Measurements from ENCODE around the gene OR52D1. TPM values are rescaled to one million over a fixed set of nuclear protein-coding genes. Genes with fewer than 3 reads are reported as not detected.

OR52D1 gene
- polyA plus RNA-seq, 1 donor (not counting 4 experiments of a cell fraction or from before 2014, with no cell fraction given), result not detected

DNA sequence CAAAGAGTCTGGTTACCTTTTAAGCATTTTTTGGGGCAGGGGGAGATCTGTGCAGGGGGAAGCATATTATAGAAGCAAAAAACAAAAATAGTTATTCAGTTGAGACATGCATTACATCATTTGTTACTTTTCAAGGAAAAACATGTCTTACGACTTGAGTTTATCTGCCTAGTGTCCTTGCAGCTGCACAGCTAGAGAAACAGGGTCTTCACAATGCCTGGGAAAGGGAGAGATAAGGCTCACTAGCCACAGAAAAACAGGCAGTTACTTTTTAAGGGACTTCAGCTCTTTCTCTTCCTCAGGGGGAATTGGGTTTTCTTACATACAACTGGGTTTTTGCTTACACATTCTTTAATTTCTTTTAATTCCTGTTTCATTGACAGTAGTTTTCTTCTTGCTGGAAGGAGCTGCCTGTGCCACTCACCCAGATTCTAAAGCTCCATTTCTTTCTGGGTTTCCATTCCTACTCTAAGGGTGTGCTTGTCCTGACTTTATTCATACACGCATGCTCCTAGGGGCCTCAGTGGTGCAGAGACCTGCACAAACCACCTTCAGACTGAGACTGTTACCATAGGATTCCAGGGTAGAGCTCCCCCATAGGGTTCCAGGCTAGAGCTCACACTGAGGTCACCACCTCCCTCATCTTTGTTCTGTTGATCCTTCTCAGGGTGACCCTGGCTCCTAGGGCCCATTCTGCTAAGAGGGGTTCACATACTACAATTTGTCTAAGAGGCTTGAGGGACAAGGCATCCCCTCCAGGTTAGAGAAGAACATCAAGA is 42.8 kb downstream of the OR52D1 start:
- H3K27ac ChIP-seq (ENCODE audit: control insufficient read depth, insufficient read depth, low read length), result no peak overlapping the region
- no peak for FAIRE-seq
- no peaks in the 10 kb centered on the region for H3K79me2 ChIP-seq (ENCODE audit: control insufficient read depth, insufficient read depth, low read length)
- H3K36me3 ChIP-seq (ENCODE audit: control insufficient read depth in 2 of 2, extremely low read depth in 1 of 2, insufficient read depth in 2 of 2, low read length in 2 of 2), result no peaks in the 10 kb centered on the region
- H3K27me3 ChIP-seq (ENCODE audit: control insufficient read depth, extremely low read depth, insufficient read depth, low read length), result no peaks in the 10 kb centered on the region
- no peaks in the 10 kb centered on the region for H3K4me1 ChIP-seq (ENCODE audit: control insufficient read depth, extremely low read depth, insufficient read depth, low read length)
- dilution Hi-C loops (cut with MboI; ENCODE audit: extremely low pct_ligation_motif_present, low sequenced_read_pairs), result no loop called here
- no peaks in the 10 kb centered on the region for H4K20me1 ChIP-seq (ENCODE audit: control insufficient read depth, extremely low read depth, insufficient read depth, low read length)
- H3K4me3 ChIP-seq (ENCODE audit: control insufficient read depth in 2 of 3, extremely low read depth in 1 of 3, insufficient read depth in 2 of 3, low read depth in 1 of 3, low read length in 3 of 3), result no peak overlapping the region
- DNase-seq (ENCODE audit: low read depth, low spot score), result no peak
- H2AFZ ChIP-seq (ENCODE audit: control insufficient read depth, low read length), result no peak overlapping the region
- no peaks in the 10 kb centered on the region for H3K9me1 ChIP-seq (ENCODE audit: control insufficient read depth, extremely low read depth, insufficient read depth, low read length)
- H3K4me2 ChIP-seq (ENCODE audit: control insufficient read depth, extremely low read depth, insufficient read depth, low read depth, low read length), result no peak overlapping the region
- no peak overlapping the region for H3K9ac ChIP-seq (ENCODE audit: control insufficient read depth, extremely low read depth, insufficient read depth, low read length)
- TF ChIP-seq, protein P1, sequence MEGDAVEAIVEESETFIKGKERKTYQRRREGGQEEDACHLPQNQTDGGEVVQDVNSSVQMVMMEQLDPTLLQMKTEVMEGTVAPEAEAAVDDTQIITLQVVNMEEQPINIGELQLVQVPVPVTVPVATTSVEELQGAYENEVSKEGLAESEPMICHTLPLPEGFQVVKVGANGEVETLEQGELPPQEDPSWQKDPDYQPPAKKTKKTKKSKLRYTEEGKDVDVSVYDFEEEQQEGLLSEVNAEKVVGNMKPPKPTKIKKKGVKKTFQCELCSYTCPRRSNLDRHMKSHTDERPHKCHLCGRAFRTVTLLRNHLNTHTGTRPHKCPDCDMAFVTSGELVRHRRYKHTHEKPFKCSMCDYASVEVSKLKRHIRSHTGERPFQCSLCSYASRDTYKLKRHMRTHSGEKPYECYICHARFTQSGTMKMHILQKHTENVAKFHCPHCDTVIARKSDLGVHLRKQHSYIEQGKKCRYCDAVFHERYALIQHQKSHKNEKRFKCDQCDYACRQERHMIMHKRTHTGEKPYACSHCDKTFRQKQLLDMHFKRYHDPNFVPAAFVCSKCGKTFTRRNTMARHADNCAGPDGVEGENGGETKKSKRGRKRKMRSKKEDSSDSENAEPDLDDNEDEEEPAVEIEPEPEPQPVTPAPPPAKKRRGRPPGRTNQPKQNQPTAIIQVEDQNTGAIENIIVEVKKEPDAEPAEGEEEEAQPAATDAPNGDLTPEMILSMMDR (optimal IDR thresholded peaks at IDR 0.05 in 1 of 3, IDR thresholded peaks at IDR 0.05 in 1 of 3, conservative IDR thresholded peaks at IDR 0.05 in 1 of 3; ENCODE audit: extremely low read depth in 1 of 3, insufficient read depth in 2 of 3, low read length in 3 of 3), result no peak
- TF ChIP-seq EZH2 (IDR thresholded peaks at IDR 0.05; ENCODE audit: low read length), result no peak
- no peaks in the 10 kb centered on the region for H3K9me3 ChIP-seq (ENCODE audit: control insufficient read depth, low read depth, low read length)

DNA sequence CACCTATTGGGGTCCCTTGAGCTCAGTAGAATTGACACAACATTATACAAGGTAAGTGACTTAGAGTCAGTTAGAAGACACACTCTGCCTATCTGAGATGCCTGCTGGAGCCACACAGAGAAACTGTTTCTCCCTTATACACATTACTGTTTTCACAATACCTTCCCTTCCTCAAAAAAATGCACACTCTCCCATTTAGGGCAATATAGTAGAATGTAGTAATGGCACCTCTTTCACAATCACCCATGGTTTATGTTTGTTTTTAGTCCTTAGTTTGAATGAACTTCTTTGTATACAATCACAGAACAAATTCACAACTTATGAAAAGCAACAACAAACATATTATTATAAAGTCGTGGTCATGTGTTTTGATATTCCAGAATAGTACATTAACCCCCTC is 45.6 kb downstream of the OR52D1 start:
- TF ChIP-seq EZH2 (IDR thresholded peaks at IDR 0.05; ENCODE audit: low read length), result no peak
- TF ChIP-seq, protein P1 (optimal IDR thresholded peaks at IDR 0.05 in 1 of 3, IDR thresholded peaks at IDR 0.05 in 1 of 3, conservative IDR thresholded peaks at IDR 0.05 in 1 of 3; ENCODE audit: extremely low read depth in 1 of 3, insufficient read depth in 2 of 3, low read length in 3 of 3), result no peak
- no peaks in the 10 kb centered on the region for H3K79me2 ChIP-seq (ENCODE audit: control insufficient read depth, insufficient read depth, low read length)
- DNase-seq (ENCODE audit: low read depth, low spot score) (no peak), FAIRE-seq (no peak)
- H4K20me1 ChIP-seq (ENCODE audit: control insufficient read depth, extremely low read depth, insufficient read depth, low read length), result no peaks in the 10 kb centered on the region
- no peak overlapping the region for H3K4me3 ChIP-seq (ENCODE audit: control insufficient read depth in 2 of 3, extremely low read depth in 1 of 3, insufficient read depth in 2 of 3, low read depth in 1 of 3, low read length in 3 of 3)
- H3K27me3 ChIP-seq (ENCODE audit: control insufficient read depth, extremely low read depth, insufficient read depth, low read length), result no peaks in the 10 kb centered on the region
- no peak overlapping the region for H2AFZ ChIP-seq (ENCODE audit: control insufficient read depth, low read length)
- no peaks in the 10 kb centered on the region for H3K9me3 ChIP-seq (ENCODE audit: control insufficient read depth, low read depth, low read length)
- H3K9ac ChIP-seq (ENCODE audit: control insufficient read depth, extremely low read depth, insufficient read depth, low read length), result no peak overlapping the region
- H3K9me1 ChIP-seq (ENCODE audit: control insufficient read depth, extremely low read depth, insufficient read depth, low read length), result no peaks in the 10 kb centered on the region
- H3K4me2 ChIP-seq (ENCODE audit: control insufficient read depth, extremely low read depth, insufficient read depth, low read depth, low read length), result no peak overlapping the region
- H3K36me3 ChIP-seq (ENCODE audit: control insufficient read depth in 2 of 2, extremely low read depth in 1 of 2, insufficient read depth in 2 of 2, low read length in 2 of 2), result no peaks in the 10 kb centered on the region
- dilution Hi-C loops (cut with MboI; ENCODE audit: extremely low pct_ligation_motif_present, low sequenced_read_pairs), result no loop called here
- no peaks in the 10 kb centered on the region for H3K4me1 ChIP-seq (ENCODE audit: control insufficient read depth, extremely low read depth, insufficient read depth, low read length)
- no peak overlapping the region for H3K27ac ChIP-seq (ENCODE audit: control insufficient read depth, insufficient read depth, low read length)
